ENCODE measurements around the gene ZNHIT3.

ZNHIT3 gene

GRCh38 chr17:36459045-36459444, 27.4 kb upstream of the ZNHIT3 start:
- H3K27ac ChIP-seq (replicated peaks), result no peak overlapping the region
- H3K4me3 ChIP-seq (replicated peaks; ENCODE audit: insufficient read depth, low read length), result no peak overlapping the region
- no peak for DNase-seq (ENCODE audit: low read depth in 1 of 2, low spot score in 1 of 2)
- TF ChIP-seq REST (IDR thresholded peaks at IDR 0.05; ENCODE audit: insufficient replicate concordance, low read depth) (no peak), GABPA (IDR thresholded peaks at IDR 0.05; ENCODE audit: low read depth) (no peak), SPI1 (IDR thresholded peaks at IDR 0.05; ENCODE audit: borderline replicate concordance, low read depth) (no peak), POLR2AphosphoS5 (IDR thresholded peaks at IDR 0.05; ENCODE audit: low read depth) (no peak), CTCF (IDR thresholded peaks at IDR 0.05; ENCODE audit: insufficient read depth, low read length) (no peak)
- H3K27me3 ChIP-seq (ENCODE audit: insufficient read depth, poor library complexity, severe bottlenecking), result no peaks in the 10 kb centered on the region

- TF ChIP-seq CTCF (IDR thresholded peaks at IDR 0.05; ENCODE audit: insufficient read depth, low read length), result no peak
- TF ChIP-seq GABPA (IDR thresholded peaks at IDR 0.05; ENCODE audit: low read depth), result no peak
- no peak for TF ChIP-seq REST (IDR thresholded peaks at IDR 0.05; ENCODE audit: insufficient replicate concordance, low read depth)
- TF ChIP-seq POLR2AphosphoS5 (IDR thresholded peaks at IDR 0.05; ENCODE audit: low read depth), result no peak
- no peak for TF ChIP-seq SPI1 (IDR thresholded peaks at IDR 0.05; ENCODE audit: borderline replicate concordance, low read depth)
- H3K27ac ChIP-seq (replicated peaks), result no peak overlapping the region
- H3K27me3 ChIP-seq (ENCODE audit: insufficient read depth, poor library complexity, severe bottlenecking), result no peaks in the 10 kb centered on the region
- no peak overlapping the region for H3K4me3 ChIP-seq (replicated peaks; ENCODE audit: insufficient read depth, low read length)
- no peak for DNase-seq (ENCODE audit: low read depth in 1 of 2, low spot score in 1 of 2)
Measured at GRCh38 chr17:36459601-36460000, 26.9 kb upstream of the ZNHIT3 start.

- Histone ChIP-seq H3K27ac (replicated peaks) (no peak overlapping the region), H3K27me3 (ENCODE audit: insufficient read depth, poor library complexity, severe bottlenecking) (no peaks in the 10 kb centered on the region), H3K4me3 (replicated peaks; ENCODE audit: insufficient read depth, low read length) (no peak overlapping the region)
- DNase-seq (ENCODE audit: low read depth in 1 of 2, low spot score in 1 of 2), result no peak
- no peak for TF ChIP-seq GABPA (IDR thresholded peaks at IDR 0.05; ENCODE audit: low read depth)
- no peak for TF ChIP-seq CTCF (IDR thresholded peaks at IDR 0.05; ENCODE audit: insufficient read depth, low read length)
- no peak for TF ChIP-seq REST (IDR thresholded peaks at IDR 0.05; ENCODE audit: insufficient replicate concordance, low read depth)
- no peak for TF ChIP-seq SPI1 (IDR thresholded peaks at IDR 0.05; ENCODE audit: borderline replicate concordance, low read depth)
- TF ChIP-seq POLR2AphosphoS5 (IDR thresholded peaks at IDR 0.05; ENCODE audit: low read depth), result no peak
Measured at GRCh38 chr17:36460265-36460937, 26.1 kb upstream of the ZNHIT3 start.

All from HL-60 (cell line).